ENCODE data around the gene WIPI1. TPM values are rescaled to one million over a fixed set of nuclear protein-coding genes. Genes with fewer than 3 reads are reported as not detected.
A peak's percentile ranks its signal among the peaks of the same experiment; 100 is the strongest.
"Not testable (repeated sequence)": the region's sequence is repeated elsewhere in the genome, so short reads cannot be mapped to it uniquely, and the experiment has no call there.

WIPI1 gene
- total and polyA plus RNA-seq, 7 donors: 18.9 to 78.8 (median 28.5) TPM

DNA sequence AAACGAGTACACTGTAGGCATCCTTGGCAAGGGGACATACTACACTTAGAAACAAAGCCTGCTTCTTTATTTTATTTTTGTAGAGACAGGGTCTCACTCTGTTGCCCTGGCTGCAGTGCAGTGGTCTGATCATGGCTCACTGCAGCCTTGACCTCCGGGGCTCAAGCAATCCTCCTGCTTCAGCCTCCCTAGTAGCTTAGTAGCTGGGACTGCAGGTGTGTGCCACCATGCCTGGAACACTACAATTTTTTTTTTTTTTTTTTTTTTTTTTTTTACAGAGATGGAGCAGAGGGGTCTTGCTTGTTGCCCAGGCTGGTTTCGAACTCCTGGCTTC is 78.2 kb downstream of the WIPI1 start:
- peak overlapping the region; percentile 75 to 89 (median 84) for H3K27ac ChIP-seq
- H3K36me3 ChIP-seq: no peaks in the 10 kb centered on the region
- H3K4me3 ChIP-seq: no peak overlapping the region
- no peak for DNase-seq
- intact Hi-C loops (cut with DNase I): no loop called here
- no peaks in the 10 kb centered on the region for H3K9me3 ChIP-seq
- WGBS, 2 donors: 87 to 90% methylated on average over 3 of the region's 3 CpGs
- H3K27me3 ChIP-seq: no peaks in the 10 kb centered on the region
- TF ChIP-seq POLR2A (IDR thresholded peaks at IDR 0.05) (no peak), CTCF (IDR thresholded peaks at IDR 0.05) (no peak), POLR2AphosphoS5 (IDR thresholded peaks at IDR 0.05) (no peak), EP300 (IDR thresholded peaks at IDR 0.05) (no peak)
- H3K4me1 ChIP-seq: peaks cover 0 to 23% (median 22%) of the 10 kb centered on the region in 4 donors

- Histone ChIP-seq H3K36me3 (no peaks in the 10 kb centered on the region), H3K4me3 (no peak overlapping the region), H3K4me1 (peaks cover 0 to 23% (median 22%) of the 10 kb centered on the region in 4 donors), H3K27me3 (no peaks in the 10 kb centered on the region), H3K27ac (peak overlapping the region; percentile 75 to 89 (median 84)), H3K9me3 (no peaks in the 10 kb centered on the region)
- intact Hi-C loops (cut with DNase I): no loop called here
- TF ChIP-seq CTCF (IDR thresholded peaks at IDR 0.05) (no peak), POLR2AphosphoS5 (IDR thresholded peaks at IDR 0.05) (peak; percentile 62 to 91 (median 76)), POLR2A (IDR thresholded peaks at IDR 0.05) (no peak), EP300 (IDR thresholded peaks at IDR 0.05) (peak; percentile 79 to 98 (median 93))
- DNase-seq: peak; percentile 98
- whole genome bisulfite sequencing, 2 donors: 63 to 65% methylated on average over 21 of the region's 21 CpGs
These were observed 78.8 kb downstream of the WIPI1 start for GRCh38 chr17:68378268-68379176.

- no peak overlapping the region for H3K4me3 ChIP-seq
- intact Hi-C loops (cut with DNase I): no loop called here
- WGBS, 2 donors: 73 to 79% methylated on average over 8 of the region's 8 CpGs
These were observed 79.5 kb downstream of the WIPI1 start for GRCh38 chr17:68377771-68378267.

DNA sequence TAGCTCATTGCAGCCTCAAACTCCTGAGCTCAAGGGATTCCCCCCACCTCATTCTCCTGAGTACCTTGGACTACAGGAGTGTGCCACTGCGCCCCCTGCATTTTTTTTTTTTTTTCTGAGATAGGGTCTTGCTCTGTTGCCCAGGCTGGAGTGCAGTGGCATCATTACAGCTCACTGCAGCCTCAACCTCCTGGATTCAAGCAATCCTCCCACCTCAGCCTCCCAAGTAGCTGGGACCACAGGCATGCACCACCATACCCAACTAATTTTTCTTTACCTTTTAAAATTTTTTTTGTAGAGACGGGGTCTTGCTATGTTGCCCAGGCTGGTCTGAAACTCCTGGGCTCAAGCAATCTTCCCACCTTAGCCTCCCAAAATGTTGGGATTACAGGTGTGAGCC is 81.1 kb downstream of the WIPI1 start:
- H3K4me3 ChIP-seq; H3K27me3 ChIP-seq; DNase-seq; H3K9me3 ChIP-seq; H3K36me3 ChIP-seq; intact Hi-C loops (cut with DNase I); H3K27ac ChIP-seq: not testable (repeated sequence)
- peaks cover 0 to 23% (median 22%) of the 10 kb centered on the region in 4 donors for H3K4me1 ChIP-seq
- WGBS, 2 donors: 79 to 97% methylated on average over 2 of the region's 2 CpGs

More at GRCh38 chr17:68377771-68378267, 79.5 kb downstream of the WIPI1 start:
- no peak for DNase-seq
- H3K27ac ChIP-seq: peak overlapping the region; percentile 75 to 89 (median 84)
- H3K9me3 ChIP-seq: no peaks in the 10 kb centered on the region
- H3K4me1 ChIP-seq: peaks cover 0 to 23% (median 22%) of the 10 kb centered on the region in 4 donors
- no peaks in the 10 kb centered on the region for H3K36me3 ChIP-seq
- no peaks in the 10 kb centered on the region for H3K27me3 ChIP-seq
- TF ChIP-seq POLR2A (IDR thresholded peaks at IDR 0.05) (no peak), POLR2AphosphoS5 (IDR thresholded peaks at IDR 0.05) (no peak), EP300 (IDR thresholded peaks at IDR 0.05) (no peak), CTCF (IDR thresholded peaks at IDR 0.05) (no peak)

- TF ChIP-seq POLR2AphosphoS5 (IDR thresholded peaks at IDR 0.05) (no peak), EP300 (IDR thresholded peaks at IDR 0.05) (no peak), CTCF (IDR thresholded peaks at IDR 0.05) (no peak), POLR2A (IDR thresholded peaks at IDR 0.05) (no peak)
- 92 to 96% methylated on average over 8 of the region's 8 CpGs for WGBS, 2 donors
- Histone ChIP-seq H3K27ac (no peak overlapping the region), H3K4me1 (peaks cover 0 to 23% (median 22%) of the 10 kb centered on the region in 4 donors), H3K9me3 (no peaks in the 10 kb centered on the region), H3K27me3 (no peaks in the 10 kb centered on the region), H3K36me3 (no peaks in the 10 kb centered on the region), H3K4me3 (no peak overlapping the region)
- intact Hi-C loops (cut with DNase I): no loop called here
- DNase-seq: no peak
These were observed 81.7 kb downstream of the WIPI1 start for GRCh38 chr17:68375566-68375965.
